Measurements from ENCODE around the gene PLAAT3.

DNA sequence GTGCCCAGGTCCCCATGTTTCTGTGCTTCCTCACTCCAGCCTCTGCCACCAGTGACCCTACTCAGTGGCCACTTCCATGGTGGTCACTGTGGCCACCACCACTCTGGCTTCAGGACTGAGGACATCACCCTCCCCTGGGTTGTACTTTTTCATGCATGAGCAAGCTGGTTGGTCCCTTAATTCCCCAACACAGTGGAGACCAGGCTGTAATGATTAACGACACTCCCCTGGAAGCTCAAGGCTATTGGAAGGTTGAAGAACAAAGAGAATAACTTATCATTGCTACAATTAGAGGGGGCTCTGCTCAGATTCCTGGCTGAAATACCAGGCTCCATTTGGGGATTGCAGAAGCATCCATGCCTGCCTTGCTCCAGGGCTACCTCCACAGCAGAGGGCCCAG lies 67.2 kb downstream of the PLAAT3 start:
- TF ChIP-seq CTCF (tag by site-specific recombination; IDR thresholded peaks at IDR 0.05): no peak
- no peak for TF ChIP-seq YY1 (tag by site-specific recombination; IDR thresholded peaks at IDR 0.05)
- no peak for TF ChIP-seq ZSCAN5A (tag by site-specific recombination; IDR thresholded peaks at IDR 0.05)
- TF ChIP-seq OSR2 (tag by site-specific recombination; IDR thresholded peaks at IDR 0.05): no peak
- no peak for TF ChIP-seq TRIM28 (IDR thresholded peaks at IDR 0.05; ENCODE audit: borderline replicate concordance, low read length)
- no peak for TF ChIP-seq KLF8 (tag by site-specific recombination; IDR thresholded peaks at IDR 0.05)
- no peak for TF ChIP-seq ZNF362 (tag by site-specific recombination; IDR thresholded peaks at IDR 0.05)
- no peak for TF ChIP-seq ZNF558 (tag by site-specific recombination; IDR thresholded peaks at IDR 0.05)
- TF ChIP-seq ZNF138 (tag by site-specific recombination; IDR thresholded peaks at IDR 0.05; ENCODE audit: borderline replicate concordance): no peak
- TF ChIP-seq ZNF274 (IDR thresholded peaks at IDR 0.05; ENCODE audit: low read length): no peak
- TF ChIP-seq ZNF274 (tag by site-specific recombination; IDR thresholded peaks at IDR 0.05; ENCODE audit: borderline replicate concordance): no peak
